ENCODE results near the gene METRNL. TPM values are rescaled to one million over a fixed set of nuclear protein-coding genes. Genes with fewer than 3 reads are reported as not detected.

The METRNL gene
- total RNA-seq, 1 experiment from 2014 or later = 29.0 TPM

DNA sequence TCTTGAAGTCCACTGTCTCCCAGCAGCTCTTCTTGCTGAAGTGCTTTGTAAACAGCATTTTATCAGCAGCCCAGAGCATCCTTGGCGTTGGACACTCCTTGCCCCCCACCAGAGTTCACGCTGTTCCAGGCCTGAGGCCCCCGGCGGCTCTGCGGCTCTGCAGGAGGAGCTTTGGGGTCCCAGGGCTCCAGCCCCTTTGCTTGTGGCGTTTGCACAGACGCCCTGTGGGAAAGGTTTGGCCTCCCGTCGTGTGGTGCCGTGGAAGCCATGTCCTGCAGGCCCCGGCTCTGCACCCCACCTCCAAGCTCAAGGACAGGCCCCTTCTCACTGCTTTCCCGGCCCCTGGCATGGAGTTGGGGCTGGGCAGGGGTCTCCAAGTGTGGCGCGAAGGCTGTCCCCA lies 14.1 kb downstream of the METRNL start:
- Mint-ChIP-seq H3K9me3 (ENCODE audit: low read depth, unreplicated experiment) (no peaks in the 10 kb centered on the region), H3K4me1 (ENCODE audit: low read depth, unreplicated experiment) (peaks cover 36% of the 10 kb centered on the region), H3K27me3 (ENCODE audit: unreplicated experiment) (no peaks in the 10 kb centered on the region), H3K27ac (ENCODE audit: unreplicated experiment) (no peak overlapping the region), H3K36me3 (ENCODE audit: insufficient read depth, unreplicated experiment) (peaks cover 57% of the 10 kb centered on the region), H3K4me3 (ENCODE audit: low read depth, unreplicated experiment) (no peak overlapping the region)
- CTCF ChIA-PET = no interaction called here
- no TSS peak for BruUV-seq (replicated peaks)
- intact Hi-C loops (cut with micrococcal nuclease; ENCODE audit: unreplicated experiment) = no loop called here
- no peak for DNase-seq
- TF ChIP-seq, protein P1, sequence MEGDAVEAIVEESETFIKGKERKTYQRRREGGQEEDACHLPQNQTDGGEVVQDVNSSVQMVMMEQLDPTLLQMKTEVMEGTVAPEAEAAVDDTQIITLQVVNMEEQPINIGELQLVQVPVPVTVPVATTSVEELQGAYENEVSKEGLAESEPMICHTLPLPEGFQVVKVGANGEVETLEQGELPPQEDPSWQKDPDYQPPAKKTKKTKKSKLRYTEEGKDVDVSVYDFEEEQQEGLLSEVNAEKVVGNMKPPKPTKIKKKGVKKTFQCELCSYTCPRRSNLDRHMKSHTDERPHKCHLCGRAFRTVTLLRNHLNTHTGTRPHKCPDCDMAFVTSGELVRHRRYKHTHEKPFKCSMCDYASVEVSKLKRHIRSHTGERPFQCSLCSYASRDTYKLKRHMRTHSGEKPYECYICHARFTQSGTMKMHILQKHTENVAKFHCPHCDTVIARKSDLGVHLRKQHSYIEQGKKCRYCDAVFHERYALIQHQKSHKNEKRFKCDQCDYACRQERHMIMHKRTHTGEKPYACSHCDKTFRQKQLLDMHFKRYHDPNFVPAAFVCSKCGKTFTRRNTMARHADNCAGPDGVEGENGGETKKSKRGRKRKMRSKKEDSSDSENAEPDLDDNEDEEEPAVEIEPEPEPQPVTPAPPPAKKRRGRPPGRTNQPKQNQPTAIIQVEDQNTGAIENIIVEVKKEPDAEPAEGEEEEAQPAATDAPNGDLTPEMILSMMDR (IDR thresholded peaks at IDR 0.05; ENCODE audit: unreplicated experiment) = no peak

DNA sequence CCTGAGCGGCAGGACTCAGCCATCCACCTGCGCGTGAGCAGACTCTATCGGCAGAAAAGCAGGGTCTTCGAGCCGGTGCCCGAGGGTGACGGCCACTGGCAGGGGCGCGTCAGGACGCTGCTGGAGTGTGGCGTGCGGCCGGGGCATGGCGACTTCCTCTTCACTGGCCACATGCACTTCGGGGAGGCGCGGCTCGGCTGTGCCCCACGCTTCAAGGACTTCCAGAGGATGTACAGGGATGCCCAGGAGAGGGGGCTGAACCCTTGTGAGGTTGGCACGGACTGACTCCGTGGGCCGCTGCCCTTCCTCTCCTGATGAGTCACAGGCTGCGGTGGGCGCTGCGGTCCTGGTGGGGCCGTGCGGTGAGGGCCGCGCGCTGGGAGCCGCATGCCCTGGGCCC lies 14.9 kb downstream of the METRNL start:
- CTCF ChIA-PET = no interaction called here

DNA sequence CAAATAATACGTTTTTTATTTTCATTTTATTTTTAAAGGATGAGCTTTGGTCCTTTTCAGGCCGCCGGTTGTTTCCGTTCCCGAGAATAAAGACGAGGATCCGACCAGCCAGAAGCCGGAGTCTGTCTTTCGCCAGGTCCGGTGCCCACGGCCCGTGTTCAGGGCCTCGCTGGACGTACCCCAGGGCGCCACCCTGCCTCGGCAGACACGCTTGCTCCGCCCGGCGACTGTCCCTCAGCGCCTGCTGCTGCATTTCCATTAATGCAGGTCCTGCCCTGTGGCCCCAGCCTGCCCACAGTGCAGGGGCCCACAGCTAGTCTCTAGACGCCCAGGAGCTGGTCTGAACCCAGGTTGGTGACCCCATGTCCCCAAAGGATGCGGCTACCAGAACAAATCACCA lies 15.6 kb downstream of the METRNL start:
- TF ChIP-seq, protein P1 (IDR thresholded peaks at IDR 0.05; ENCODE audit: unreplicated experiment) = no peak
- peaks cover 56% of the 10 kb centered on the region for H3K36me3 Mint-ChIP-seq (ENCODE audit: insufficient read depth, unreplicated experiment)
- no peak overlapping the region for H3K27ac Mint-ChIP-seq (ENCODE audit: unreplicated experiment)
- no peaks in the 10 kb centered on the region for H3K27me3 Mint-ChIP-seq (ENCODE audit: unreplicated experiment)
- intact Hi-C loops (cut with micrococcal nuclease; ENCODE audit: unreplicated experiment) = no loop called here
- CTCF ChIA-PET = no interaction called here
- H3K4me1 Mint-ChIP-seq (ENCODE audit: low read depth, unreplicated experiment) = peaks cover 27% of the 10 kb centered on the region
- no peak for DNase-seq
- no TSS peak for BruUV-seq (replicated peaks)
- no peaks in the 10 kb centered on the region for H3K9me3 Mint-ChIP-seq (ENCODE audit: low read depth, unreplicated experiment)
- no peak overlapping the region for H3K4me3 Mint-ChIP-seq (ENCODE audit: low read depth, unreplicated experiment)

More for the DNA sequence above, 14.9 kb downstream of the METRNL start:
- H3K36me3 Mint-ChIP-seq (ENCODE audit: insufficient read depth, unreplicated experiment) = peaks cover 56% of the 10 kb centered on the region
- BruUV-seq (replicated peaks) = no TSS peak
- H3K4me1 Mint-ChIP-seq (ENCODE audit: low read depth, unreplicated experiment) = peaks cover 34% of the 10 kb centered on the region
- DNase-seq = no peak
- no peaks in the 10 kb centered on the region for H3K9me3 Mint-ChIP-seq (ENCODE audit: low read depth, unreplicated experiment)
- intact Hi-C loops (cut with micrococcal nuclease; ENCODE audit: unreplicated experiment) = no loop called here
- TF ChIP-seq, protein P1 (IDR thresholded peaks at IDR 0.05; ENCODE audit: unreplicated experiment) = no peak
- no peaks in the 10 kb centered on the region for H3K27me3 Mint-ChIP-seq (ENCODE audit: unreplicated experiment)
- no peak overlapping the region for H3K27ac Mint-ChIP-seq (ENCODE audit: unreplicated experiment)
- no peak overlapping the region for H3K4me3 Mint-ChIP-seq (ENCODE audit: low read depth, unreplicated experiment)

DNA sequence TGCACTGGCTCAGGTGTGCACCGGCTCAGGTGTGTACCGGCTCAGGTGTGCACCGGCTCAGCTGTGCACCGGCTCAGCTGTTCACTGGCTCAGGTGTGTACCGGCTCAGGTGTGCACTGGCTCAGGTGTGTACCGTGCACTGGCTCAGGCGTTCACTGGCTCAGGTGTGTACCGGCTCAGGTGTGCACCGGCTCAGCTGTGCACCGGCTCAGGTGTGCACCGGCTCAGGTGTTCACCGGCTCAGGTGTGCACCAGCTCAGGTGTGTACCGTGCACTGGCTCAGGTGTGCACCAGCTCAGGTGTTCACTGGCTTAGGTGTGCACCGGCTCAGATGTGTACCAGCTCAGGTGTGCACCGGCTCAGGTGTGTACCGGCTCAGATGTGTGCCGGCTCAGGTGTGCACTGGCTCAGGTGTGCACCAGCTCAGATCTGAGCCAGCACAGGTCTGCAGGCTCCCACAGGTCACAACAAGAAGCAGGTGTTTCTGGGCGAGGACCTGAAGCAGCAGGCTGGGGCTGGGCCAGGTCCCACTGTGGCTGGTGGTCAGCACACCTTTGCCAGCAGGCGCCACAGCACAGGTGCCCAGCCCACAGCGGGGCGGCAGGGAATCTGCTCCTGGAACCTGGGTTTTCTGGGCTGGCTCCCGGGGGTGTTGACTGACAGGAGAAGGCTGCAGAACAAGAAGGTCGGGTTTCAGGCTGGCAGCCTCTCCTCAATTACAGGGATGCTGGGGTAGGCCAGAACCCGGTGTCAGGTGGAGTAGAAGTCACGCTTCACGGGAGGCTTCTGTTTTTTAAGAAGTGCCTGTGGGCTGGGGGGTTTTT lies 17.2 kb downstream of the METRNL start:
- H3K4me3 Mint-ChIP-seq (ENCODE audit: low read depth, unreplicated experiment) = no peak overlapping the region
- no peaks in the 10 kb centered on the region for H3K27me3 Mint-ChIP-seq (ENCODE audit: unreplicated experiment)
- no TSS peak for BruUV-seq (replicated peaks)
- DNase-seq = peak; percentile 80
- H3K36me3 Mint-ChIP-seq (ENCODE audit: insufficient read depth, unreplicated experiment) = peaks cover 53% of the 10 kb centered on the region
- CTCF ChIA-PET = interaction anchor here (0.9 kb wide), 1 partner anchor 29 kb away, joined by 3 read pairs; no protein-coding TSS in a partner anchor
- H3K9me3 Mint-ChIP-seq (ENCODE audit: low read depth, unreplicated experiment) = no peaks in the 10 kb centered on the region
- H3K27ac Mint-ChIP-seq (ENCODE audit: unreplicated experiment) = peak overlapping the region; percentile 48
- peaks cover 19% of the 10 kb centered on the region for H3K4me1 Mint-ChIP-seq (ENCODE audit: low read depth, unreplicated experiment)
- TF ChIP-seq, protein P1 (IDR thresholded peaks at IDR 0.05; ENCODE audit: unreplicated experiment) = no peak
- intact Hi-C loops (cut with micrococcal nuclease; ENCODE audit: unreplicated experiment) = no loop called here

All from Calu3 (cell line).